Measurements from ENCODE around the gene CCDC57.

Gene CCDC57

DNA sequence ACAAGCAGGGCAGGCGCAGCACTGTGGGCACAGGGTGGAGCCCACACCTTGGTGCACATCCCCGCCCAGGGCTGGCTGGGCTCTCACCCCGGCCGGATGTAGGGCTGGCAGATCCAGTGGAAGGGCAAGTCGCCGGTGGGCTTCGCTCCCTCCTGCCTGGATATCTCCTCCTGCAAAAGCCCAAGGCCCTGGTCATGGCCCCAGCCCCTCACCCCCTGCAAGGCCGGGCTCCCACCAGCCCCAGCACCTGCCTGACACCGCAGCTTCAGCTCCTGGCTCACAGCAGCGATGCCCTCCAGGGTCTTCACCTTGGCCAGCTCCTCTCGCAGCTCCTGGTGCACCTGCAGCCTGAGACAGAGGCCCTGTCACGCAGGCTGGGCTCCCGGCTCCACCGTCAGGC lies 152.0 kb downstream of the CCDC57 start:
- no peak for TF ChIP-seq SIN3A (IDR thresholded peaks at IDR 0.05; ENCODE audit: borderline replicate concordance, insufficient read depth, low read length)
- TF ChIP-seq TAF1 (IDR thresholded peaks at IDR 0.05; ENCODE audit: borderline replicate concordance, insufficient read depth, low read length) = no peak
- no peak for TF ChIP-seq POLR2AphosphoS5 (IDR thresholded peaks at IDR 0.05; ENCODE audit: low read depth, low read length)
- TF ChIP-seq FOXP2 (optimal IDR thresholded peaks at IDR 0.05; ENCODE audit: borderline replicate concordance, extremely low read depth, extremely low read length, insufficient read depth) = no peak
- TF ChIP-seq REST (IDR thresholded peaks at IDR 0.05; ENCODE audit: insufficient read depth in 1 of 2, low read depth in 2 of 2, low read length in 2 of 2) = no peak

GRCh38 chr17:82060001-82060380 lies 152.7 kb downstream of the CCDC57 start:
- TF ChIP-seq POLR2AphosphoS5 (IDR thresholded peaks at IDR 0.05; ENCODE audit: low read depth, low read length) = no peak
- TF ChIP-seq TAF1 (IDR thresholded peaks at IDR 0.05; ENCODE audit: borderline replicate concordance, insufficient read depth, low read length) = no peak
- TF ChIP-seq SIN3A (IDR thresholded peaks at IDR 0.05; ENCODE audit: borderline replicate concordance, insufficient read depth, low read length) = no peak
- no peak for TF ChIP-seq REST (IDR thresholded peaks at IDR 0.05; ENCODE audit: insufficient read depth in 1 of 2, low read depth in 2 of 2, low read length in 2 of 2)
- TF ChIP-seq FOXP2 (optimal IDR thresholded peaks at IDR 0.05; ENCODE audit: borderline replicate concordance, extremely low read depth, extremely low read length, insufficient read depth) = no peak

DNA sequence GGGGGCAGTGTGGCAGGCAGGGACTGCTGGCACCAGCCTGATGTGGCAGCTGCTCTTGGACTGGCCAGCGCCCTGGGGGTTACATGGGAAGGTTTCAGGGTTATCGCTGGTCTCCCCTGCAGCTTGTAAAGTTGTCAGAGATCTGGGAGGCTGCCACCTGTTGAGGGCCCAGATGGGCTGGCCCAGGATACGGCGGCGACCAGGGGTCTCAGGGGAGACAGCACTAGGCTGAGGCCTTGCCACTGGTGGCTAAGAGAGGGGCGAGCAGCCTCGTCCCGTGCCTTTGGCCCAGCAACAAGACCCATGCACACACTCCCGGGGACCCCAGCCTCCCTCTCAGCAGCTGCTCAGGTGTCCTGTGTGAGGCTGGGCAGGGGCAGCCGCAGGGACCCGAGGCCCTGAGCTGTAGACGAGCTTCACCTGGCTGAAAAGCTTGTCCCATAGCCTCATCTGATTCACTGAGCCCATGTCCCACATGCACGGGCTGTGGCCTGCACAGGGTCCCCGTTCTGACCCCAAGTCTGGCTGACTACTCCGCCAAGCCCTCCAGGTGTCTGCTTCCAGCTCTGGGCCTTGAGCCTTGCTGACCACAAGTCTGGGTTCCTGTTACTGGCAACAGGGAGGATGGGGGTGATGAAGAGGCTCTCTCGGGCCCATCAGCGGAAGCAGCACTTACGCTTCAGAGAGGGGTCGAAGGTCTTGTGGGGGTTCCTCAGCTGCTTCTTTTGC lies 153.2 kb downstream of the CCDC57 start:
- TF ChIP-seq POLR2AphosphoS5 (IDR thresholded peaks at IDR 0.05; ENCODE audit: low read depth, low read length) (peak; percentile 31; the same call in 1 of the 2 replicates), FOXP2 (optimal IDR thresholded peaks at IDR 0.05; ENCODE audit: borderline replicate concordance, extremely low read depth, extremely low read length, insufficient read depth) (no peak)

GRCh38 chr17:82058855-82059249 lies 153.8 kb downstream of the CCDC57 start:
- no peak for TF ChIP-seq FOXP2 (optimal IDR thresholded peaks at IDR 0.05; ENCODE audit: borderline replicate concordance, extremely low read depth, extremely low read length, insufficient read depth)
- no peak for TF ChIP-seq TAF1 (IDR thresholded peaks at IDR 0.05; ENCODE audit: borderline replicate concordance, insufficient read depth, low read length)
- no peak for TF ChIP-seq POLR2AphosphoS5 (IDR thresholded peaks at IDR 0.05; ENCODE audit: low read depth, low read length)
- TF ChIP-seq SIN3A (IDR thresholded peaks at IDR 0.05; ENCODE audit: borderline replicate concordance, insufficient read depth, low read length) = no peak
- no peak for TF ChIP-seq REST (IDR thresholded peaks at IDR 0.05; ENCODE audit: insufficient read depth in 1 of 2, low read depth in 2 of 2, low read length in 2 of 2)

- TF ChIP-seq REST (IDR thresholded peaks at IDR 0.05; ENCODE audit: insufficient read depth in 1 of 2, low read depth in 2 of 2, low read length in 2 of 2) = no peak
- TF ChIP-seq FOXP2 (optimal IDR thresholded peaks at IDR 0.05; ENCODE audit: borderline replicate concordance, extremely low read depth, extremely low read length, insufficient read depth) = no peak
- TF ChIP-seq SIN3A (IDR thresholded peaks at IDR 0.05; ENCODE audit: borderline replicate concordance, insufficient read depth, low read length) = no peak
These were observed 154.3 kb downstream of the CCDC57 start for GRCh38 chr17:82058230-82058854.

Data from PFSK-1 (cell line).